G401 (cell line): ENCODE measurements around the gene P4HB. TPM values are rescaled to one million over a fixed set of nuclear protein-coding genes. Genes with fewer than 3 reads are reported as not detected.

Experiments
- DNase-seq: peaks from one replicate; pipeline ENCODE4 v3.0.0-alpha.2; 2015; ENCODE audit warnings: low spot score
- in situ Hi-C: cut with HindIII; loops from 2 replicates; pipeline ENCODE4 v1.10.0; 2016; ENCODE audit warnings: low sequenced_read_pairs, mixed read lengths
- total RNA-seq: library from RNA; depleted of rRNA; stranded (reverse); fragments of >200 nt; shearing (Covaris generic); gene quantifications from 2 replicates; pipeline ENCODE4 v1.2.3, GENCODE V29; 2014; rRNA removed

Gene P4HB
- total RNA-seq: 310 and 320 TPM in 2 replicates

- in situ Hi-C loops: no loop called here
- DNase-seq: no peak
Measured at GRCh38 chr17:81859906-81860755, at the start of gene P4HB. Gene P4HB, minus strand, starts transcription at chr17:81860535. Its CDS starts 64 bp downstream, at chr17:81860471.

- no peak for DNase-seq
- in situ Hi-C loops: no loop called here
Measured at GRCh38 chr17:81909231-81909630, 48.9 kb upstream of the P4HB start.

- in situ Hi-C loops: no loop called here
- DNase-seq: no peak
Measured at GRCh38 chr17:81908793-81909192, 48.5 kb upstream of the P4HB start.

GRCh38 chr17:81907219-81908145, 47.1 kb upstream of the P4HB start:
- in situ Hi-C loops: no loop called here
- peak; percentile 84 for DNase-seq

- no peak for DNase-seq
- in situ Hi-C loops: no loop called here
Measured at GRCh38 chr17:81906476-81907218, 46.3 kb upstream of the P4HB start.

GRCh38 chr17:81905993-81906392, 45.7 kb upstream of the P4HB start:
- in situ Hi-C loops: no loop called here
- no peak for DNase-seq

GRCh38 chr17:81905424-81905875, 45.1 kb upstream of the P4HB start:
- no peak for DNase-seq
- in situ Hi-C loops: no loop called here

GRCh38 chr17:81904600-81905423, 44.5 kb upstream of the P4HB start:
- in situ Hi-C loops: no loop called here
- DNase-seq: no peak

GRCh38 chr17:81903896-81904599, 43.7 kb upstream of the P4HB start:
- in situ Hi-C loops: no loop called here
- no peak for DNase-seq

GRCh38 chr17:81903415-81903831, 43.1 kb upstream of the P4HB start:
- in situ Hi-C loops: no loop called here
- no peak for DNase-seq

GRCh38 chr17:81902653-81903414, 42.5 kb upstream of the P4HB start:
- in situ Hi-C loops: no loop called here
- DNase-seq: no peak

GRCh38 chr17:81902023-81902652, 41.8 kb upstream of the P4HB start, which contains the start of gene NPB:
Gene NPB, plus strand, starts transcription at chr17:81902238. Its CDS starts 40 bp downstream, at chr17:81902278.
- no peak for DNase-seq
- in situ Hi-C loops: no loop called here

- in situ Hi-C loops: no loop called here
- DNase-seq: no peak
Measured at GRCh38 chr17:81901167-81902022, 41.1 kb upstream of the P4HB start.

- in situ Hi-C loops: no loop called here
- DNase-seq: no peak
Measured at GRCh38 chr17:81900181-81900820, 40.0 kb upstream of the P4HB start.

- in situ Hi-C loops: no loop called here
- no peak for DNase-seq
Measured at GRCh38 chr17:81899514-81900166, 39.3 kb upstream of the P4HB start.
